Activated naive CD4-positive, alpha-beta T cell treated with anti-CD3 and anti-CD28 coated beads, Interleukin-2, amount 50 U/mL, for 16 hours (primary cell): ENCODE results near the gene LAIR2.

Experiments
- DNase-seq: peaks from one replicate; pipeline ENCODE4 v3.0.0-alpha.2; 2020

LAIR2 gene

DNA sequence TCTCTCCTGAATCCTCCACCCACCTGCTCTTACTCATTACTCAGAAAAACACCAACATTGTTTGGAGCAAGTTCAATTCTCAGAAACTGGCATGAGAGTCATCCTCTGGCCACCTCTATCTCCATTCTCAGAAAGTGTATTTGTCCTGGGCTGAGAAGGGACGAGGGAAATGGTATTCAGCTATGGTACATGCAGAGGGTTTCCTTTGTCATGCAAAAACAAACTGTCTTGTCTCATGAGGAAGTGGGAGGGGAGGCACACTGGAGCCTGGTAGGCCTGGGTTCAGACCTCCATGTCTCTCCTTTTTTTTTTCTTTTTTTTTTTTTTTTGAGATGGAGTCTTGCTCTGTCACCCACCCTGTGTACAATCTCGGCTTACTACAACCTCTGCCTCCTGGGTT, 39.1 kb downstream of the LAIR2 start:
- no peak for DNase-seq

DNA sequence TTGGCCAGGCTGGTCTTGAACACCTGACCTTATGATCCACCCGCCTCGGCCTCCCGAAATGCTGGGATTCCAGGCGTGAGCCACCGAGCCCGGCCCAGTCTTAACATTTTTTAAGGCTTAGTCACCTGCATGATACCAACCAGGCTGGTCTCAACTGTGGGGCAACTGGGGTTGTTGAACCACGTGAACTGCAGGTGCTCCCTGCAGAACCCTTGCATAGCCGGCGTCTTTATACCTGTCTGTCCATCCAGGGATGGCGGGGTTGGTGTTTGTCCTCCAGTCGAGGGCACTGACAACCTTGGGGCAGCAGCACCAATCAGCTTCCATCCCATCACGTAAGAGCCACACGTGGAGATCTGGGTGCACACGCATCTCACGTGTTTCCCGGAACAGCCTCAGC, 46.2 kb downstream of the LAIR2 start:
- DNase-seq, result no peak

DNA sequence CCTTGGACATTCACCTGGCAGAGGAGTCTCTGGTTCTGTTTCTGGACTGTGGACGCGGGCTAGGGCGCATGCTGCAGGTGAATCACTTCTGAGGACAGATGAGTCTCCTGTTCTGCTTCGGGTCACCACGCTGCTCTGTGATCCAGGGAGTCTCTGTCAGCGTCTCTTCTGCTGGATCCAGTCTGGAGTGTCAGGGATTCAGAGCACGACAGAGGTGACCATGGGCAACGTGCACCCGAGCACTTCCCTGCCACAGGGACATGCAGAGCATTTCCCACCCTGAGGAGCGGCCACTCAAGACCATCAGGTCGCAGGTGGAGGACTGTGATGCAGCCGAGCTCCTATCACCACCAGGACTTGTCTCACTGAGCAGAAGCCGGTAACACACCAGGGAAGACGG, 46.6 kb downstream of the LAIR2 start:
- DNase-seq, result no peak

DNA sequence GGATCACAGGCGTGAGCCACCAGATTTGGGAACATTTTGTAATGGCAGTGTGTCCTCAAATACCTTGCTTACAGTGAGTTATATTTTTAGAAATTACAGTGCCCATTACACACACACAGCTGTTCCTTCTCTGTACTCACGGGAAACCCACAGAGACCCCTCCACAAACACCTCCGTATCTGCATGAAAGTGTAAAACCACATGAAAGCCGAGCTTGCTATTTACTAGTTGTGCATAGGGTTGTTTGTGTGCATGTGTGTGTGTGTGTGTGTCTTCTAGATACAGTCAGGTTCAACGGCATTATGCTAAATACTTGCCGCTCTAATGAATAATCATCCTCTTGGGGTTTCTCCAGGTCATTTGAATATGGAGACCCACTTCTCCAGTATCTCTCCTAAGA, 48.7 kb downstream of the LAIR2 start:
- no peak for DNase-seq

DNA sequence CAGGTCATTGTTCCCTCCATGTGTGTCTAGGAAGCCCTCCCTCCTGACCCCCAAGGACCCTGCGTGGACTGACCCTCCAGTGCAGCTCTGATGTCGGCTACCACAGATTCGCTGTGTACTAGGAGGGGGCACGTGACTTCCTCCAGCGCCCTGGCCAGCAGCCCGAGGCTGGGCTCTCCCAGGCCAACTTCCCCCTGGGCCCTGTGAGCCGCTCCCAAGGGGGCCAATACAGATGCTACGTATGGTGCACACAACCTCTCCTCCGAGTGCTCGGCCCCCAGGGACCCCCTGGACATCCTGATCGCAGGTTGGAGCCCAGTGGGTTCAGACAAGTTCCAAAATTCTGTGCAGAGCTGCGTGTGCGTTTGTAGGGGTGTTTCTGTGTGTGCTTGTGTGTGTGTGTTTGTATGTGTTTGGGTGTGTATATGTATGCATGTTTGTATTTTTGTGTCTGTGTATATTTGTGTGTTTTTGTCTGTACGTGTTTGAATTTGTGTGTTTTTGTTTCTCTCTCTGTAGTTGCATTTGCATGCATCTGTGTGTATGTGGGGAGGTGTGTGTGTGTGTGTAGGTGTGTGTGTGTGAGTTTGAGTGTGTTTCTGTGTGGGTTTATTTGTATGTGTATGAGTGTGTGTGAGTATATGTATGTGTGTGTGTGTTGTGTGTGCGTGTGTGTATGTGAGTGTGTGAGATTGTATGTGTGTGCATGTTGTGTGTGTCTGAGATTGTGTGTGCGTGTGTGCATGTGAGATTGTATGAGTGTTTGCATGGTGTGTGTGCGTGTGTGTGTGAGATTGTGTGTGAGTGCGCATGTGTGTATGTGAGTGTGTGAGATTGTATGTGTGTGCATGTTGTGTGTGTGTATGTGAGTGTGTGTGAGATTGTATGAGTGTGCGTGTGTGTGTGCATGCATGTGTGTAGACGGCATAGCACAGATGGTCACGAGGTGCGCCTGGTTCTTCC, 49.6 kb downstream of the LAIR2 start:
- DNase-seq, result no peak

DNA sequence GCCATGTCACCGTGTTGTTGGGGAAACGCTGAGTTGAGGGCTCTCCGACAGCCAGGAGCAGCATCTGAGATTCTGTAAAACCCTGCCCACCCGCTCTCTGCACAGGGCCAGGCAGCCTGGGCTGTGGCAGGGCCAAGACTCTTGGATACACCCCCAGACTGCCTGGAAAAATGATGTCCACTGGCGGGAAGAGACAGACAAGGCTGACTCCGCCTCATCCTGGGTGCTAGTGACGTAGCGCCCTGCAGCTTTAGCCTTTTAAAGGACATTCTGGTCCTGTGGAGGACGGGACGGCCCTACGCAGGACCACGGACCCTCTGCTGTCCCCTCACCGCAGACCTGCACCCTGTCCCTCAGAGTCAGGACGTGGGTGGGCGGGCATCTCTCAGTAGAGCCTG, 50.3 kb downstream of the LAIR2 start:
- no peak for DNase-seq

DNA sequence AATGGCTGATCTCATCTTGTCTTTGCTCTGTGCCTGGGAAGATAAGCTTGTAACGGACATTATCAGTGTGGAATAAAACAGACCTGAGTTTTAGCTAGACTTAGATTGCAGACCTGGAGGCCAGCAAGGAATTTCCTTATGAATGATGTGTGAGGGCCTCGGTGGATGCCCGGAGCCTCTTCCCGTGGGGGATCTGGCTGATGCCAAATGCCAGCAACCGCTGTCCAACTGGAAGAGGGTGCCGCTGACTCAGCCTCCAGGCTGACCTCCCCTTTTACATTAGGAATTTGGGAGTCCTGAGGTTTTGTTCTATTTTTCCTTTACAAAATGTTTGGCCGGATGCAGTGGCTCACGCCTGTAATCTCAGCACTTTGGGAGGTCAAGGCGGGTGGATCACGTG, 51.4 kb downstream of the LAIR2 start:
- DNase-seq, result no peak

DNA sequence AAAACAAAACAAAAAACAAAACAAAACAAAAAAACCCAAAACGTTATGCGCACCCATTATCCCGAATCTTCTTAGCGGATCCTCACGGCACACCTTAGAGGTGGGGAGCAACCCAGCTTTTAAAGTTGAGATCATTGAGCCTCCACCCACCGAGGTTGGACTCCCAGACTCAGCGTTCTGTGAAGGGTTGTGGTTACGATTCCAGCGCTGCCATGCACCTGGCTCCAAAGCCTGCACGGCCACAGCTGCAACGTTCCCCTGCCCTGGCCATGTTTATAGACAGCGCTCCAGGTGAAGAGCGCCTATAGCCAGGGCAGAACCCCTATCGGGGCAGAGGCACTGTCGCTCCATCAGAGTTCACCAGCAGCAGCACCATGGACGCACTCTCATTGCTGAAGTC, 52.3 kb downstream of the LAIR2 start:
- DNase-seq, result no peak

DNA sequence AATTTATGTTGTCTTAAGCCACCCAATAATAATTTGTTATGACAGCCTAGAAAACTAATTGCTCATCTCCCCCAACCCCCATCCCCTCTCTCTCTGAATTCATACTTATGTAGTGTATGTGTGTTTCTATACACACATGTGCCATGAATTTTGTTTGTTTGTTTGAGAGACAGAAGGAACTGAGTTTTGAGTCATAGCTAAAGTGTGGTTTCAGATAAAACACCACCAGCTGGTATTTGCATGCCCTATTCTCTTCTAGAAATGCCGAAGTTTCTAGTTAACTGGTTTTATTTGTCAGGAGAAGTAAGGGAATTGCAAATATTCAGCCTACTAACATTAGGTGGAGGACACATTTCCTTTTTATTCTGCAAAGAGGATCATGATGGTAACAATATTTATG, 53.6 kb downstream of the LAIR2 start:
- DNase-seq, result no peak

DNA sequence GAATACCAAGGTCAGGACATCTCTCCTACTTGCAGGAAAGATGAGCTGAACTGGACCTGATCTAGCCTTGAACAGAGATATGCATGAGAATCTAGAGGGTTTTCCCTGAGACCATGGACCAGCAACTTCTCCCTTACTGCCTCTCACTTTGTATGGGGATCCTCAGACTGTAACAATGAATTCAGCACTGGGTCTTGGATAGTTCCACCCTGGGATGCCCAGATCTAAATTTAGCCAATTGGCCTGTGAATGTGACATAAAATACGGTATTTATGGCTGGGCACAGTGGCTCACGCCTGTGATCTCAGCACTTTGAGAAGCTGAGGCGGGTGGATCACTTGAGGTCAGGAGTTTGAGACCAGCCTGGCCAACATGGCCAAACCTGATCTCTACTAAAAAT, 55.7 kb downstream of the LAIR2 start:
- DNase-seq, result no peak
